Measurements from ENCODE around the gene NRP2. TPM values are rescaled to one million over a fixed set of nuclear protein-coding genes. Genes with fewer than 3 reads are reported as not detected.

Gene NRP2
- total RNA-seq, 4 donors from 2014 or later = 41.1 to 119 (median 52.4) TPM

GRCh38 chr2:205752296-205752820, 70.1 kb downstream of the NRP2 start:
- no peak for TF ChIP-seq CTCF (IDR thresholded peaks at IDR 0.05)
- DNase-seq (ENCODE audit: low spot score) = no peak
- ATAC-seq (ENCODE audit: low FRiP score) = no peak

- DNase-seq (ENCODE audit: low spot score) (no peak), ATAC-seq (ENCODE audit: low FRiP score) (no peak)
- no peak for TF ChIP-seq CTCF (IDR thresholded peaks at IDR 0.05)
Measured at GRCh38 chr2:205752924-205753323, 70.6 kb downstream of the NRP2 start.

GRCh38 chr2:205754285-205754923, 72.1 kb downstream of the NRP2 start:
- DNase-seq (ENCODE audit: low spot score) (no peak), ATAC-seq (ENCODE audit: low FRiP score) (peak; percentile 13)
- TF ChIP-seq CTCF (IDR thresholded peaks at IDR 0.05) = no peak

- no peak for TF ChIP-seq CTCF (IDR thresholded peaks at IDR 0.05)
- DNase-seq (ENCODE audit: low spot score) (no peak), ATAC-seq (ENCODE audit: low FRiP score) (peak; percentile 44)
Measured at GRCh38 chr2:205754924-205755321, 72.6 kb downstream of the NRP2 start.

GRCh38 chr2:205755923-205756322, 73.6 kb downstream of the NRP2 start:
- DNase-seq (ENCODE audit: low spot score) (no peak), ATAC-seq (ENCODE audit: low FRiP score) (no peak)
- no peak for TF ChIP-seq CTCF (IDR thresholded peaks at IDR 0.05)

GRCh38 chr2:205757271-205757670, 75.0 kb downstream of the NRP2 start:
- DNase-seq (ENCODE audit: low spot score) = no peak
- no peak for TF ChIP-seq CTCF (IDR thresholded peaks at IDR 0.05)
- no peak for ATAC-seq (ENCODE audit: low FRiP score)

- DNase-seq (ENCODE audit: low spot score) = no peak
Measured at GRCh38 chr2:205758051-205758450, 75.8 kb downstream of the NRP2 start.

More at GRCh38 chr2:205758051-205758450, 75.8 kb downstream of the NRP2 start:
- TF ChIP-seq CTCF (IDR thresholded peaks at IDR 0.05) = no peak
- ATAC-seq (ENCODE audit: low FRiP score) = no peak

Measured in omental fat pad (tissue), 4 donors.